Esophagus squamous epithelium (tissue), 5 donors: ENCODE data around the gene NT5DC1. TPM values are rescaled to one million over a fixed set of nuclear protein-coding genes. Genes with fewer than 3 reads are reported as not detected.

Experiments
- DNase-seq: peaks from one replicate; lab custom pipeline; 2025; lab: John Stamatoyannopoulos, UW
- H3K27ac ChIP-seq, 4 donors: fragments of 200-600 bp; sonication (generic); one replicate each; pipeline ENCODE4 v1.5.1; 2016 to 2019; ENCODE audit warnings: mild to moderate bottlenecking in 1 of 4
- H3K27me3 ChIP-seq, 4 donors: fragments of 200-600 bp; sonication (generic); 1 replicate in 3 of 4; 2 replicates in 1 of 4; pipeline versions ENCODE4 v1.5.1 to v1.6.0; 2017 to 2021; ENCODE audit warnings: antibody characterized with exemption in 1 of 4
- H3K36me3 ChIP-seq, 3 donors: fragments of 200-600 bp; sonication (generic); one replicate each; pipeline ENCODE4 v1.5.1; 2016 to 2019
- H3K4me1 ChIP-seq, 3 donors: fragments of 200-600 bp; sonication (generic); one replicate each; pipeline ENCODE4 v1.5.1; 2017 to 2019
- H3K4me3 ChIP-seq, 4 donors: fragments of 200-600 bp; sonication (generic); 1 replicate in 3 of 4; 2 replicates in 1 of 4; pipeline ENCODE4 v1.5.1; 2016 to 2019; ENCODE audit warnings: mild to moderate bottlenecking in 2 of 4, moderate library complexity in 1 of 4
- H3K9me3 ChIP-seq, 3 donors: fragments of 200-600 bp; sonication (generic); one replicate each; pipeline ENCODE4 v1.5.1; 2016 to 2019
- CTCF ChIP-seq, 6 experiments: fragments of 450-650 bp in 4 of 6; fragments of 200-600 bp in 2 of 6; sonication (generic) in 2 of 6; IDR thresholded peaks; one replicate each; pipeline ENCODE4 v1.5.1; 2016 to 2019; ENCODE audit warnings: antibody characterized with exemption in 6 of 6, mild to moderate bottlenecking in 4 of 6, moderate library complexity in 4 of 6
- POLR2A ChIP-seq, 4 donors: fragments of 450-650 bp; IDR thresholded peaks; one replicate each; pipeline ENCODE4 v1.6.1; 2017; ENCODE audit warnings: antibody characterized with exemption in 4 of 4, mild to moderate bottlenecking in 4 of 4, moderate library complexity in 3 of 4
- WGBS, 2 donors: methylation state at CpG; one replicate each; pipeline ENCODE4 v1.1.5; 2018; 5-methylcytosine and 5-hydroxymethylcytosine counted together
- intact Hi-C: fragments of 100-400 bp; cut with DNase I; formaldehyde crosslinking; loops from one replicate; pipeline ENCODE4 v1.15.0; 2022
- total RNA-seq, 4 donors: library from RNA; depleted of rRNA; stranded (reverse); fragments of >200 nt; gene quantifications; one replicate each; pipeline ENCODE4 v1.1.0, GENCODE V29; 2016
- donor health status: DM: yes; HTN: yes; CAD: no.

NT5DC1 gene
- total RNA-seq, 4 donors from 2014 or later, result 6.3 to 11.7 (median 8.3) TPM

GRCh38 chr6:116066789-116067188, 33.9 kb upstream of the NT5DC1 start:
- TF ChIP-seq CTCF (IDR thresholded peaks at IDR 0.05), result no peak
- TF ChIP-seq POLR2A (IDR thresholded peaks at IDR 0.05), result no peak
- H3K27ac ChIP-seq, result no peak overlapping the region
- intact Hi-C loops, result no loop called here
- 70 to 80% methylated on average over 2 of the region's 2 CpGs for WGBS, 2 donors
- no peaks in the 10 kb centered on the region for H3K27me3 ChIP-seq
- H3K4me1 ChIP-seq, result peaks cover 0 to under 1% (median 0%) of the 10 kb centered on the region in 3 donors
- DNase-seq, result no peak
- H3K9me3 ChIP-seq, result no peaks in the 10 kb centered on the region
- H3K36me3 ChIP-seq, result no peaks in the 10 kb centered on the region
- no peak overlapping the region for H3K4me3 ChIP-seq

DNA sequence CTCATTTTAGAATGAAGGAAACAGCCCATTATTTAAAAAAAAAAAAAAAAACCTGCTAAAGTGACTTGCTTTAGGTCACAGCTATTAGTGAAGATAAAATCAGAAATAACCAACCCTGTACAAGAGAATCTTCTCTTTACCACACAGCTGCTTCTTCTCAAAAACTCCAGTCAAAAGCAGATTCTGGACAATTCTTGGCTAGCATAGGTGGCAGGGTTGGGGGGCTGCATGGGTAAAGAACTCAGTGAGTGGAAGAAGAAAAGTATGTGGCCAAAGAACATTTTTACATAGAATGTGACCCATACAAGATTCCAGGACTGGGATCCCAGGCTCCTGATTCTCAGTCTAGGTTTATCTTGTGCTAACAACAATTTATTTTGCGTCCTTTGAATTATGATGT, 30.6 kb upstream of the NT5DC1 start:
- Histone ChIP-seq H3K4me1 (peaks cover 0 to 8% (median 2%) of the 10 kb centered on the region in 3 donors), H3K9me3 (no peaks in the 10 kb centered on the region), H3K4me3 (no peak overlapping the region), H3K27ac (no peak overlapping the region), H3K36me3 (no peaks in the 10 kb centered on the region), H3K27me3 (no peaks in the 10 kb centered on the region)
- intact Hi-C loops, result no loop called here
- no peak for TF ChIP-seq CTCF (IDR thresholded peaks at IDR 0.05)
- DNase-seq, result no peak
- WGBS, 2 donors, result 83 to 95% methylated on average over 1 of the region's 1 CpG

DNA sequence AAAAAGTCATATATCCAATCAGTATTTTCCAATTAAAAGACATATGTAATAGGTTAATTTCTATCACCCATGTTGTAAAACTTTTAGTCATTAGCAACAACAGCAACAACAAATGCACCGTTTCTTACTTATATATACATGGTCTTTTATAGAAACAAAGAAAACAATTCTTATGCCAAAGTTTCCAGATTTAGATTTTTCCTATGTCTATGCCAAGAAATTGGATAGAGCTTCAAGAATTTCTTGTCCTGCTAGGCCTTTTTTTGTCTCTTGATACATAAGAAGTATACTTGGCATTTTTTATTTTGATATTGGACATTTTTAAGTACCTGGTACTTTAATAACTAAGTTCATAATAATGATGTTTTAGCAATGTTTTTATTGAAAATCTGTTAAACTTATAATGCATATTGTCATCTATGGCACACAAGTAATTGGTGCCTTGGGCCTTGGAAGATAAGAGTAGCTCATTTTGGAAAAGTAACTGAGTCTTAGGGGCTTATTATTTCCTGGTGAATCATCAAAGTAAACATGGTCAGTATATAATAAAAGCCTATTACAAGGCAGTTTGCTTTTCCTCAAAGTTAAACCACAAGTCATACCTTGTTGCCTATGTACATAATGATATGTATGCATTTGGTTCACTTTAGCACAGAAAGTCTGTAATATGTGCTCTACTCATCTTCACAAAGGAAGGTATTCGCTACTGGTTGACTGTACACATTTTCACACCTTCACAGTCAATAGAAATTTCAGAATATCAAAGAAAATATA, 29.9 kb upstream of the NT5DC1 start:
- WGBS, 2 donors, result 37 to 45% methylated on average over 2 of the region's 2 CpGs
- H3K9me3 ChIP-seq, result no peaks in the 10 kb centered on the region
- peaks cover 0 to 8% (median 2%) of the 10 kb centered on the region in 3 donors for H3K4me1 ChIP-seq
- H3K27ac ChIP-seq, result no peak overlapping the region
- H3K36me3 ChIP-seq, result no peaks in the 10 kb centered on the region
- no peak overlapping the region for H3K4me3 ChIP-seq
- TF ChIP-seq POLR2A (IDR thresholded peaks at IDR 0.05), result no peak
- no peak for TF ChIP-seq CTCF (IDR thresholded peaks at IDR 0.05)
- intact Hi-C loops, result no loop called here
- DNase-seq, result no peak
- no peaks in the 10 kb centered on the region for H3K27me3 ChIP-seq

DNA sequence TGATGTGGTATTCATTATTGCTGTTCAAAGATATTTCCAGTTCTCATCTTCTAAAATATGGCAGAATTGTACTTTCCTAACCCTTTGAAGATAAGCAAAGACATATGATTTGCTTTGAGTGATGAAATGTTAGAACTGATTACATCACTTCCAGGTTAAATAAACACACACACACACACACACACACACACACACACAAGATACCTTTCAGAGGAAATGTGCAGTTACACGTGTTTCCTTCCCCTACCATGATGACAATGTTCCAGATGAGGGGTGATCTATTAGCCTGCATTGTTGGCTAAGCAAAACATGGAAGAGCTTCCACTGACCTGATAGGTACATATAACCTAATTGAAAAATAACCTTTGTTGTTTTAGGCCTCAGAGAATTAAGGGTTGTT, 28.3 kb upstream of the NT5DC1 start:
- no peaks in the 10 kb centered on the region for H3K36me3 ChIP-seq
- DNase-seq, result no peak
- H3K9me3 ChIP-seq, result no peaks in the 10 kb centered on the region
- no peak overlapping the region for H3K27ac ChIP-seq
- TF ChIP-seq CTCF (IDR thresholded peaks at IDR 0.05), result no peak
- TF ChIP-seq POLR2A (IDR thresholded peaks at IDR 0.05), result no peak
- intact Hi-C loops, result no loop called here
- H3K27me3 ChIP-seq, result no peaks in the 10 kb centered on the region
- H3K4me1 ChIP-seq, result peaks cover 0 to 8% (median 2%) of the 10 kb centered on the region in 3 donors
- H3K4me3 ChIP-seq, result no peak overlapping the region
- WGBS, 2 donors, result 10 to 14% methylated on average over 1 of the region's 1 CpG

DNA sequence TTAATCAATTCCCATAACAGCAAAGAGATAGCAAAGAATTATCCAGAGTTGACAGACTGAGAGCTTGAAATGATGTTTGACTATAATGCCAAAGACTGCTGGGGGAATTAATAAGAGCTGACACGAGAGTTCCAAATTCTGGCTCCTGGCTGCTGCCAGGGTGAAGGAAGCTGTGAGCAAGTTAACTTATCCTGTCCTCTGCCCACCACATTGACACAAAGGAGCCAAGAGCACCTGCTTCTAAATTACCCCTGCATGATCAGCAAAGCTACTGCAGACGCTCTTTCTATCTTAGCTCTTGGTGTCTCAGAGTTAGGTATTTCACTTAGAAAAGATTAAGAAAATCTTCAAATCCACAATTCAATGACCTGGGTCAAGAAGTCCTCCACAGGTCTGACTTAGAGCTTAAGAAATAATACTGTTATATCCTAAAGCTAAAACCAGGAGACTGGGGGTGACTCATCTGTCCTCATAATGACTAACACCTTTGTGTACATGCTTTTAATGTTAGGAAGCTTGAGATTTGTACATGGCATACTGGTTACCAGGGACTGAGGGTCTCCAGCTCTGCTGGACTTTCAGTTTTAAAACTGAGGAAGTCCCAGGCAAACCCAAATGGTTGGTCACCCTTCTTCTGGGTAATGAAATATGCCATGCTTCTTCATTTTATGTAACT, 26.8 kb upstream of the NT5DC1 start:
- Histone ChIP-seq H3K27ac (no peak overlapping the region), H3K27me3 (no peaks in the 10 kb centered on the region), H3K4me1 (peaks cover 0 to 8% (median 2%) of the 10 kb centered on the region in 3 donors), H3K9me3 (no peaks in the 10 kb centered on the region), H3K36me3 (no peaks in the 10 kb centered on the region), H3K4me3 (no peak overlapping the region)
- intact Hi-C loops, result no loop called here
- WGBS, 2 donors, result 50% methylated on average over 2 of the region's 2 CpGs
- TF ChIP-seq CTCF (IDR thresholded peaks at IDR 0.05) (no peak), POLR2A (IDR thresholded peaks at IDR 0.05) (no peak)
- DNase-seq, result no peak
